ENCODE results near the gene RNLS. TPM values are rescaled to one million over a fixed set of nuclear protein-coding genes. Genes with fewer than 3 reads are reported as not detected.

Gene RNLS
- total RNA-seq = 10 to 100 TPM; 27.1 to 27.4 TPM
- polyA plus RNA-seq (ENCODE audit: insufficient read depth, low read depth, low replicate concordance) = 13.0 TPM
- long read RNA-seq, donor 1, partial matches to known transcripts = 14 of 15 reads
- long read RNA-seq, donor 1, other reads (novel, unspliced or antisense) = 0 of 15 reads
- long read RNA-seq, donor 2 = 0 reads

DNA sequence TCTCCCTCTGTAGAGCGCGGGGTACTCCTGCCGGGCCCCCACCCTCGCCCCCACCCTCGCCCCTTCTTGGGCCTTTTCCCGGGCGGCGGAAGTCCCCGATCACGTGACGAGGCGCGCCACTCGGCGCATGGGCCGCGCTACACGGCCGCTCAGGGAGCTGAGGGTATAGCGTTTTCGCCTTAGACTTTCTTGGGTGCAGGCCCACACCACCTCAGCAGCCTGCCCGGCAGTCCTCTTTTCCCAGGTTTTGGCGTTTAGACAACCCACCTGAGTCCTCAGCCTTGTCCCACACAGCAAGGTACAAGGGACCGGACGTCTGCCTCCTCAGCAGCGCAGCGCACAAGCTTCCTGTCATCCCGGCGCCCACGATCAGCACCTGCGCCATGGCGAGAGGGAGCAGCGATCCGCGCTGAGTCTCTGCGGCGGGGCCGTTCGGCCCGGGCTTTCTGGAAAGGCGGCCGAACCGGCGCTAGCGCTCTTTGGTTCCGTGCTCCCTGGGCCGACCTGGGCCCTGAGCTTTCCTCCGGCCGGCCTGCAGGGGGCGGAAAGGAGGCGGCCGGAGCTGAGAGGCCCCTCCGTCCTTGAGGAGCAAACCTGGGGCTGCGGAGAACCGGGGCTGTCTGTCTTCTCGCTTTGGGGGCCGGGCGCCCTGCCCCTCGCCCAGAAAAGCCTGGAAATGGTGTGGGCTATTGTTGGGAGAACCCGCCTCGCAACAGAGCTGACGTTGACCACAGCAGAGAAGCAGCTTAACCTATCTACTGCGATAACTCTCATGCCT lies at the start of gene RNLS:
TSS of gene RNLS (minus strand) at position 513 of the 778 bp plus-strand sequence.
- 1 to 6% methylated on average over 10 to 56 of the region's 63 CpGs for whole genome bisulfite sequencing, 2 donors
- intact Hi-C loops (cut with DNase I; ENCODE audit: low total_unique reads) = no loop called here
- peak within 1 kb of the TSS; percentile 93 to 98 for H3K27ac ChIP-seq
- no peaks in the 10 kb centered on the region for H3K4me1 ChIP-seq
- H3K4me3 ChIP-seq = peak within 1 kb of the TSS; percentile 84
- peak; percentile 73 to 87 (median 87) for TF ChIP-seq CTCF (IDR thresholded peaks at IDR 0.05)
- TF ChIP-seq POLR2A (IDR thresholded peaks at IDR 0.05) = no peak
- DNase-seq = peak; percentile 81
- no peaks in the 10 kb centered on the region for H3K27me3 ChIP-seq
- H3K9me3 ChIP-seq = no peaks in the 10 kb centered on the region
- H3K36me3 ChIP-seq (ENCODE audit: low read depth, missing control alignments) = no peaks in the 10 kb centered on the region

GRCh38 chr10:88624840-88625239 lies 41.7 kb upstream of the RNLS start:
- Histone ChIP-seq H3K4me3 (no peak overlapping the region), H3K9me3 (no peaks in the 10 kb centered on the region), H3K36me3 (ENCODE audit: low read depth, missing control alignments) (no peaks in the 10 kb centered on the region), H3K27me3 (no peaks in the 10 kb centered on the region), H3K27ac (no peak overlapping the region), H3K4me1 (no peaks in the 10 kb centered on the region)
- TF ChIP-seq CTCF (IDR thresholded peaks at IDR 0.05) (no peak), POLR2A (IDR thresholded peaks at IDR 0.05) (no peak)
- DNase-seq = no peak
- intact Hi-C loops (cut with DNase I; ENCODE audit: low total_unique reads) = no loop called here

DNA sequence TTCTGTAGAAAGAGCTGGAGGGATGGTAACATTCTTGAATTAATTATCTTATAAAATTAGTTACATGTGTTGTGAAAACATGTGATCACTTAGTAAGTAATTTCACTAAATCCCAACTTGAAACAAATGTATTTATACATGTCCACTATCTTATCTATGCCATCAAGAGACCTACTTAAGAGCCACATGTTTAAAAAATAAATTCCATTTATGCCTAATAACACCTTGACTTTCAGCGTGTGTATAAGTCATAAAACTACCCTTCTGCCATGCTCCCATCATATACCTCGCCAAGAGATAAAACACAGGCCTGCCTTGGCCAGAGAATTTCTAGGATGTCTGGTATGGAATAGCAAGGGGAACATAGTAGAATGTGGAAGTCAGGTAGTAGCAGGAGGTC lies 40.7 kb upstream of the RNLS start:
- H3K9me3 ChIP-seq = no peaks in the 10 kb centered on the region
- no peaks in the 10 kb centered on the region for H3K36me3 ChIP-seq (ENCODE audit: low read depth, missing control alignments)
- no peaks in the 10 kb centered on the region for H3K4me1 ChIP-seq
- no peaks in the 10 kb centered on the region for H3K27me3 ChIP-seq
- intact Hi-C loops (cut with DNase I; ENCODE audit: low total_unique reads) = no loop called here
- WGBS, 2 donors = 53 to 57% methylated on average over 2 of the region's 2 CpGs
- no peak for TF ChIP-seq POLR2A (IDR thresholded peaks at IDR 0.05)
- TF ChIP-seq CTCF (IDR thresholded peaks at IDR 0.05) = no peak
- no peak overlapping the region for H3K27ac ChIP-seq
- no peak overlapping the region for H3K4me3 ChIP-seq
- DNase-seq = no peak

DNA sequence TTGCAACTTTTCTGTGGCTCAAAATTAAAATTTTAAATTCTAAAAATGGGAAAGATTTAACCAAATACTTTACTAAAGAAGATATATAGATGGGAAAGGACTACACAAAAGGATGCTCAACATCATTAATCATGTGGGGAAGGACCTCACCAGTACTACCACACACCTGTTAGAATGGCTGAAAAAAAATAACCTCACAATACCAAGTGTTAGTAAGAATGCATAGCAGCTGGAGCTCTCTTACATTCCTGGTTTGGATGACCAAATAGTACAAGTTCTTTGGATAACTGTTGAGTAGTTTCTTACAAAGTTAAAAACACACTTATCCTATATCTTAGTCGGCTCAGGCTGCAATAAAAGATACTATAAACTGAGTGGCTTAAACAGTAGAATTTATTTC lies 37.3 kb upstream of the RNLS start:
- WGBS, 2 donors = 79 to 92% methylated on average over 1 of the region's 1 CpG
- H3K36me3 ChIP-seq (ENCODE audit: low read depth, missing control alignments) = no peaks in the 10 kb centered on the region
- intact Hi-C loops (cut with DNase I; ENCODE audit: low total_unique reads) = no loop called here

More for the DNA sequence above, 37.3 kb upstream of the RNLS start:
- Histone ChIP-seq H3K27ac (no peak overlapping the region), H3K27me3 (no peaks in the 10 kb centered on the region), H3K9me3 (no peaks in the 10 kb centered on the region), H3K4me1 (no peaks in the 10 kb centered on the region), H3K4me3 (no peak overlapping the region)
- DNase-seq = no peak
- TF ChIP-seq CTCF (IDR thresholded peaks at IDR 0.05) (no peak), POLR2A (IDR thresholded peaks at IDR 0.05) (no peak)

Data from testis (tissue), 5 donors.